Stimulated activated CD4-positive, alpha-beta T cell treated with anti-CD3 and anti-CD28 coated beads, Interleukin-12 subunit alpha, Interleukin-12 subunit beta, amount 100 ng/mL, for 4 hours (primary cell): Measurements from ENCODE around the gene CASP2.
"Not testable (repeated sequence)": the region's sequence is repeated elsewhere in the genome, so short reads cannot be mapped to it uniquely, and the experiment has no call there.

Experiments used
- DNase-seq: peaks from one replicate; pipeline ENCODE4 v3.0.0-alpha.2; 2020

Gene CASP2

GRCh38 chr7:143265017-143265693 lies 23.0 kb upstream of the CASP2 start:
- no peak for DNase-seq

- no peak for DNase-seq
Observed at GRCh38 chr7:143269251-143269650, 18.9 kb upstream of the CASP2 start.

- no peak for DNase-seq
Observed at GRCh38 chr7:143271240-143271639, 16.9 kb upstream of the CASP2 start.

- DNase-seq = no peak
Observed at GRCh38 chr7:143272871-143273270, 15.3 kb upstream of the CASP2 start.

- no peak for DNase-seq
Observed at GRCh38 chr7:143279186-143280098, 8.7 kb upstream of the CASP2 start.

GRCh38 chr7:143280160-143280559 lies 8.0 kb upstream of the CASP2 start:
- DNase-seq = no peak

GRCh38 chr7:143280566-143280965 lies 7.6 kb upstream of the CASP2 start:
- DNase-seq = no peak

- no peak for DNase-seq
Observed at GRCh38 chr7:143281529-143281928, 6.6 kb upstream of the CASP2 start.

GRCh38 chr7:143282124-143282523 lies 6.0 kb upstream of the CASP2 start:
- no peak for DNase-seq

- DNase-seq = no peak
Observed at GRCh38 chr7:143283381-143283780, 4.8 kb upstream of the CASP2 start.

GRCh38 chr7:143284591-143285469 lies 3.3 kb upstream of the CASP2 start, which contains the start of gene TMEM139:
TMEM139 (plus strand) TSS chr7:143284958; CDS start chr7:143285958, 1,000 bp downstream.
- DNase-seq = no peak

GRCh38 chr7:143285470-143285778 lies 2.7 kb upstream of the CASP2 start:
- no peak for DNase-seq

- no peak for DNase-seq
Observed at GRCh38 chr7:143285806-143286521, 2.2 kb upstream of the CASP2 start.

- no peak for DNase-seq
Observed at GRCh38 chr7:143286522-143286890, 1.6 kb upstream of the CASP2 start.

GRCh38 chr7:143287339-143287934 lies 714 bp upstream of the CASP2 start:
- DNase-seq = no peak

- DNase-seq = no peak
Observed at GRCh38 chr7:143288836-143289235, 685 bp downstream of the CASP2 start.

GRCh38 chr7:143289421-143289820 lies 1.3 kb downstream of the CASP2 start:
- no peak for DNase-seq

- DNase-seq = not testable (repeated sequence)
Observed at GRCh38 chr7:143289888-143290287, 1.7 kb downstream of the CASP2 start.

GRCh38 chr7:143290293-143290692 lies 2.1 kb downstream of the CASP2 start:
- no peak for DNase-seq

- no peak for DNase-seq
Observed at GRCh38 chr7:143292876-143293275, 4.7 kb downstream of the CASP2 start.

- DNase-seq = no peak
Observed at GRCh38 chr7:143295870-143296269, 7.7 kb downstream of the CASP2 start.

- no peak for DNase-seq
Observed at GRCh38 chr7:143296686-143297085, 8.5 kb downstream of the CASP2 start.
